Lower leg skin (tissue), 4 donors: ENCODE measurements around the gene PCSK6. TPM values are rescaled to one million over a fixed set of nuclear protein-coding genes. Genes with fewer than 3 reads are reported as not detected.

Experiments
- DNase-seq, 2 donors: peaks; one replicate each; pipeline ENCODE4 v3.0.0-alpha.2; 2019; ENCODE audit warnings: low spot score in 2 of 2
- H3K4me3 ChIP-seq: fragments of 200-600 bp; sonication (generic); 2 replicates; pipeline ENCODE4 v1.5.1; 2017; ENCODE audit warnings: mild to moderate bottlenecking, low read depth; ENCODE audit not compliant: poor library complexity, severe bottlenecking
- POLR2A ChIP-seq, 2 donors: fragments of 450-650 bp; IDR thresholded peaks; one replicate each; pipeline ENCODE4 v1.6.1; 2016 to 2017; ENCODE audit warnings: antibody characterized with exemption in 2 of 2, mild to moderate bottlenecking in 1 of 2, moderate library complexity in 1 of 2
- WGBS, 2 donors: methylation state at CpG; one replicate each; pipeline ENCODE4 v1.1.5; 2018; 5-methylcytosine and 5-hydroxymethylcytosine counted together
- intact Hi-C: fragments of 100-400 bp; cut with DNase I; formaldehyde crosslinking; loops from one replicate; pipeline ENCODE4 v1.15.0; 2023; ENCODE audit warnings: low total_unique reads
- total RNA-seq, 4 donors: library from RNA; depleted of rRNA; stranded (reverse); fragments of >200 nt; gene quantifications; one replicate each; pipeline ENCODE4 v1.1.0, GENCODE V29; 2016
- TF ChIP-seq, protein P1 (sequence below), 3 donors: fragments of 450-650 bp; IDR thresholded peaks; one replicate each; pipeline ENCODE4 v1.5.1; 2016; ENCODE audit warnings: antibody characterized with exemption in 3 of 3, mild to moderate bottlenecking in 3 of 3, moderate library complexity in 2 of 3

The PCSK6 gene
- total RNA-seq, 4 donors from 2014 or later: 20.1 to 45.4 (median 30.4) TPM

DNA sequence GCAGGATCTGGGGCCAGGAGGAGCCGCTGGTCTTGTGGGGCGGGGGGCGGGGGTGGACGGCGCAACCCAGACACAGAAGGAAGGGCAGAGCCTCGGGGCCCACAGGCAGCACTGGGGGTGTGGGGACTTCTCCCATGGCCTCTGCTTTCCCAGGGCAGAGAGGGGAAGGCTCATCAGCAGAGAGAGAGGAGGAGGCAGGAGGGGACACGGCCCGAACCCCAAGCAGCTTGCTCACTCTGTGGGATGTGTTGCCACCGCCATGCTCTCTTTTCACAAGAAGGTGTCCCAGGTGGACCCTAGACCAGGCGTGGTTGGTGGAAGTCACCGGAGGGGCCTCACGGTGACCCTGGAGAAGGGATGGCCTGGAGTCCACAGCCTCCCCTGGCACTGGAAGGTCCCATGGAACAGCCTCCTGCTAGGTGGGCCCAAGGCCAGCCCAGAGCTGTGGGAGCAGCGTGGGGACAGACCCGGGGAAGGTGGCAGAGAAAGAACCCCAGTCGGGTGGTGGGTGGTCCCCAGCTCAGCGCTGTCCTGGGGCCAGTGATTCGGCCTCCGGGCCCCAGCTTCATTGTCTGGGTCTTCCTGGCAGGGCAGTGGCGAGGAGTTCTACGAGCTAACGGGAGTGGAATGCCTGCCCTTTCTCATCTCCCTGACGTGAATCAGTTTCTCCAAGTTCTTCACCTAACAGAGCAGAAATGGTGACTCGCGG is 46.8 kb upstream of the PCSK6 start:
- TF ChIP-seq, protein P1, sequence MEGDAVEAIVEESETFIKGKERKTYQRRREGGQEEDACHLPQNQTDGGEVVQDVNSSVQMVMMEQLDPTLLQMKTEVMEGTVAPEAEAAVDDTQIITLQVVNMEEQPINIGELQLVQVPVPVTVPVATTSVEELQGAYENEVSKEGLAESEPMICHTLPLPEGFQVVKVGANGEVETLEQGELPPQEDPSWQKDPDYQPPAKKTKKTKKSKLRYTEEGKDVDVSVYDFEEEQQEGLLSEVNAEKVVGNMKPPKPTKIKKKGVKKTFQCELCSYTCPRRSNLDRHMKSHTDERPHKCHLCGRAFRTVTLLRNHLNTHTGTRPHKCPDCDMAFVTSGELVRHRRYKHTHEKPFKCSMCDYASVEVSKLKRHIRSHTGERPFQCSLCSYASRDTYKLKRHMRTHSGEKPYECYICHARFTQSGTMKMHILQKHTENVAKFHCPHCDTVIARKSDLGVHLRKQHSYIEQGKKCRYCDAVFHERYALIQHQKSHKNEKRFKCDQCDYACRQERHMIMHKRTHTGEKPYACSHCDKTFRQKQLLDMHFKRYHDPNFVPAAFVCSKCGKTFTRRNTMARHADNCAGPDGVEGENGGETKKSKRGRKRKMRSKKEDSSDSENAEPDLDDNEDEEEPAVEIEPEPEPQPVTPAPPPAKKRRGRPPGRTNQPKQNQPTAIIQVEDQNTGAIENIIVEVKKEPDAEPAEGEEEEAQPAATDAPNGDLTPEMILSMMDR (IDR thresholded peaks at IDR 0.05): no peak
- TF ChIP-seq POLR2A (IDR thresholded peaks at IDR 0.05): no peak
- H3K4me3 ChIP-seq: no peak overlapping the region
- peak in 1 of 2 donors; percentile 78 for DNase-seq
- WGBS, 2 donors: 89 to 90% methylated on average over 23 to 24 of the region's 24 CpGs
- intact Hi-C loops: no loop called here

DNA sequence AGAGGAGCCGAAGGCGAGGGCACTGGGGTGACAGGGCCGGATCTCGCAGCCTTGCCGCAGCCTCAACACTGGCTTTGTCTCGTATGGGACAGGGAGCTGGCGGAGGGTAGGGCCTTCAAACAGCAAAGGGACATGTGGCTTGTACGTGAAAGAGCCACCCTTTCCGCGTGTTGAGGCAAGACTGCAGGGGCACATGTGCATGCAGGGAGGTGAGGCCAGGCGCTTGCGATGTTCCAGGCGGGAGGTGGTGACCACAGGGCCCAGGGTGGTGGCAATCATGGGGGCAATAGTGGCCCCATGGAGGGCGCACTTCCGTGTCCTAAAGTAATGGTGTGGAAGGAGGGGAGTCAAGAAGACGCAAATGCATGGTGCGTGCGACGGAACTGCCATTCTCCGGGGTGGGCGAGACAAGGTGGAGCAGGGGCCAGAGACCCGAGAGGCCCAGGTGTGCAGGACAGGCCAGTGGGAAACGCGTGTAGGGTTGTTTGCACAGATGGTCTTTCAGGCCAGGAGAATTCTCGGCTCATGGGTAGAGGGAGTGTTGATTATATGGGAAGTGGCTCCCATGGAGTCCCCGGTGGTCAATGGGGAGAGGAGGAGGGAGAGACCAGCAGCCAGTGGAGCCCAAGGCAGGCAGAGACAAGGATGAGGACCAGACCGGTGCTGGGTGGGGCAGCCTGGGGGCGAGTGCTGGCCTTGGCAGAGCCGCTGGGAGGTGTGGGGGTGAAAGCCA is 45.8 kb upstream of the PCSK6 start:
- TF ChIP-seq, protein P1 (IDR thresholded peaks at IDR 0.05): no peak
- TF ChIP-seq POLR2A (IDR thresholded peaks at IDR 0.05): no peak
- DNase-seq: peak in 1 of 2 donors; percentile 61
- WGBS, 2 donors: 87 to 90% methylated on average over 29 of the region's 29 CpGs
- no peak overlapping the region for H3K4me3 ChIP-seq
- intact Hi-C loops: no loop called here

DNA sequence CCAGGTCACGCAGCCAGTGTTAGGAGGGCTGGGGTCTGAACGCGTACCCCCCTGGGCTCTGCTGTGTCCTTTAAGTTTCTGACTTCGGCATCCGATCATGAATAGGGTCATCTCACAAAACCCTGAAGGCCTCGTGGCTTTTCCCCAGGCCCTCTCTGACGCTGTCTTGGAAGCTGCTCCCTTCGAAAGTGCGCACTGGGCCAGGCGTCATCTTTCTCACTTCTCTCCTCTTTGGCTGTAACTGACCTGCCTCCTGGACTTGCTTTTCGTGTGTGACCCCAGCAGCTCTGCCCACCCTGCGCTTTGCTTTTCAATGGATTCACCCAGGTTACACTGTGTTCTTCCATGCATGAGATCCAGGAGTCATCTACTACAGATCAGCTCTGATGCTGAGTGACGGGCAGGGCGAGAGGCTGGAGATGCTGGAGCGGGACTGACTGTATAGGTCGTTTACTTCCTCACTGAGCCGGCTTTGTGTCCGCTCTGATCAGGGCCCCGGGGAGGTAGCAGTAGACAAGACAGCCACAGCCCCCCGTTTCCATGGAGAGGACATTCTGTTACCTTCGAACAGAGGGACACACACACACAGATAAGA is 45.0 kb upstream of the PCSK6 start:
- H3K4me3 ChIP-seq: no peak overlapping the region
- WGBS, 2 donors: 87 to 88% methylated on average over 21 of the region's 21 CpGs
- intact Hi-C loops: no loop called here
- TF ChIP-seq, protein P1 (IDR thresholded peaks at IDR 0.05): no peak
- no peak for TF ChIP-seq POLR2A (IDR thresholded peaks at IDR 0.05)
- peak in 1 of 2 donors; percentile 71 for DNase-seq

DNA sequence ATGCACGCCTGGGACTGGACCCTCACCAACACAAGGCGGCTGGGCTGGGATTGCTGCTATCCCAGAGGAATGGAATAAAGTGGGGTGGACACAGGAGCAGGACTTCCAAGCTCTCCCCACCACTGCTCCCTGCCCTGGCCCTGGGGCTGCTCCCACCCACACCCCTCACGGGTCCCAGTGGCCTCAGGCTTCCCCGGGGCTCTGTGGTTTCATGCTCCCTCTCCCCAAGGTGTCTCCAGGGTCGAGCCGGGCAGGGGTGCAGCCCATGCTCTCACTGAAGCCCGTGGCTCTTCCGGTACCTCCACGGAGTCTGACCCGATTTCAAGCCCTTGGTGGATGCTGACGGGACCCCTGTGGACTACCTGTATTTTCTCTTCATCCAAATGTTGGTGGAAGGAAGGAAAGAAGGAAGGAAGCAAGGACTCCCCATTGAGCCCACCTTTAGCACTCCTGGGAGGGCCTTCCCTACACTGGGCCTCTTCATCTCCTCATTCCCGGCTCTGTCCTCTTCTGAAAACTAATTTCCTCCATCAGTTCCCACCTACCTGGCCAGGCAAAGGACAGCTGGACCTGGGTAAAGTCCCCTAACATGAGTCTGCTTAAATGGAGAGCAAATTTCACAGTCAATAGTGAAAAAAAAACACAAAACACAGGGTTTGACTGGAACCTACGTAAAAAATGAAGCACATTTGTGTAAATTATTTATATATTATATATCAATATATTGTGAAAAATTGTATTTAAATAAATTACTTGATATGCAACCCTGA is 44.0 kb upstream of the PCSK6 start:
- no peak overlapping the region for H3K4me3 ChIP-seq
- TF ChIP-seq, protein P1 (IDR thresholded peaks at IDR 0.05): no peak
- no peak for TF ChIP-seq POLR2A (IDR thresholded peaks at IDR 0.05)
- peak in 1 of 2 donors; percentile 74 for DNase-seq
- WGBS, 2 donors: 85 to 90% methylated on average over 13 of the region's 13 CpGs
- intact Hi-C loops: no loop called here

DNA sequence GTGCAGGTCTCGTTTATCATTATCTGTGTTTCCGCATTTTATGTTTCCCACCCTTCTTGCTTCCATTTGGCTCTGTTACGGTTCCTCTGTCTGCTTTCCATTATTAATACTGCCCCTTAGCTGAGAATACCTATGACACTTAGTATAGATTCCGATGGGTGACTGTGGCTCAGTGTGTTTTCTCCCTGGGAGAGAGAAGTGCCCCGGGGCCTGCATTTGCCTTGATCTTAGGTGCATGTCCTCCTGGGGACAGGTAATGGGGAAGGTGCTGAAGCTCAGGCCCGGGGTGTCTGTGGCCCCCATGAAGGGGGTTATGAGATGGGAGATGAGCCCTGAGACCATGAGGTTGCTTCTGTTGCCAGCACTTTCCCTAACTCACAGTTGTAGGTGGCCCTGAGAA is 43.4 kb upstream of the PCSK6 start:
- intact Hi-C loops: no loop called here
- no peak overlapping the region for H3K4me3 ChIP-seq
- no peak for TF ChIP-seq POLR2A (IDR thresholded peaks at IDR 0.05)
- TF ChIP-seq, protein P1 (IDR thresholded peaks at IDR 0.05): no peak
- 86 to 89% methylated on average over 6 of the region's 6 CpGs for WGBS, 2 donors
- DNase-seq: peak in 1 of 2 donors; percentile 31
